HG03558 (cell line): Measurements from ENCODE around the gene SLC25A1.

Experiments
- ATAC-seq: cut with Tn5 transposase; IDR thresholded peaks from one replicate; pipeline ENCODE4 v1.9.1; 2021; ENCODE audit warnings: moderate number of reproducible peaks; ENCODE audit not compliant: unreplicated experiment; ENCODE audit errors: extremely low read depth

Gene SLC25A1

GRCh38 chr22:19178657-19179496 lies at the start of gene SLC25A1:
Gene SLC25A1 (minus strand): TSS chr22:19178736. CDS start chr22:19178673, 63 bp downstream.
- no peak for ATAC-seq

- no peak for ATAC-seq
Measured at GRCh38 chr22:19228179-19228578, 49.6 kb upstream of the SLC25A1 start.

GRCh38 chr22:19226428-19226827 lies 47.9 kb upstream of the SLC25A1 start:
- no peak for ATAC-seq

DNA sequence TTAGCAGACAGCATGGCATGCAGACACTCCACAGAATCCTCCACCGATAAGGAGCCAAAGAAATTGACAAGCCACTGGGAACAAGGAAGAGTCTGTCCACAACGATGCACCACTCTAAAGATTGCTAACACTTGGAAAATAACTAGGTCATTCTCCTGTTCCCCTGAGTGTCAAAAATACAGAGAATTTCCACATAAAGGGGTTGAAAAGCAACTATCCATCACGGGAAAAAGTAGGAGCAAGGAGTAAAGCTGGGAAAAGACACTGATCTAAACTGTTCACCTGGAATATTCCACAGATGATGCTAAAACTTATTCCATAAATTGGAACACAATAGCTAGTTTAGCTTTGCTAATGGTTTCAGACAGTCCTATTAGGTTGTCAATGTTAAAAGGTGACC lies 47.0 kb upstream of the SLC25A1 start:
- ATAC-seq = no peak

DNA sequence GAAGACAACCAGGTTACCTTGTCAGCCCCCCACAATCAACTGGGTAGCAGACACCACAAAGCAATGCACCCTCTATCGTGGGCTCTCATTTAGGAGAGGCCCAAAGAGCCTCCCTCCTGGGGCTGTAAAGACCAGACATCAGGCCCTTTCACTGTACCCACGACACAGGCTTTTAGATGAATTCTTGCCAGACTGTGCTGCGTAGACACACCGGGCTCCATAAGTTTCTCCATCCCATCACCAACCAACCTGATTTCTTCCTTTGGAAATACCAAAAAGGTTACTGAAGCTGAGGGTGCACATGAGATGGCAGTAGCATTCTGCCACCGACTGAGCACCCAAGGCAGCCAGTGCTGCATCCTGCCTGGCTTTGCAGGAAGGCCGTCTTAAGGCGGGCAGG lies 46.4 kb upstream of the SLC25A1 start:
- ATAC-seq = no peak

GRCh38 chr22:19224557-19224956 lies 46.0 kb upstream of the SLC25A1 start:
- ATAC-seq = no peak

- no peak for ATAC-seq
Measured at GRCh38 chr22:19223617-19224016, 45.1 kb upstream of the SLC25A1 start.

- ATAC-seq = no peak
Measured at GRCh38 chr22:19223110-19223509, 44.6 kb upstream of the SLC25A1 start.

DNA sequence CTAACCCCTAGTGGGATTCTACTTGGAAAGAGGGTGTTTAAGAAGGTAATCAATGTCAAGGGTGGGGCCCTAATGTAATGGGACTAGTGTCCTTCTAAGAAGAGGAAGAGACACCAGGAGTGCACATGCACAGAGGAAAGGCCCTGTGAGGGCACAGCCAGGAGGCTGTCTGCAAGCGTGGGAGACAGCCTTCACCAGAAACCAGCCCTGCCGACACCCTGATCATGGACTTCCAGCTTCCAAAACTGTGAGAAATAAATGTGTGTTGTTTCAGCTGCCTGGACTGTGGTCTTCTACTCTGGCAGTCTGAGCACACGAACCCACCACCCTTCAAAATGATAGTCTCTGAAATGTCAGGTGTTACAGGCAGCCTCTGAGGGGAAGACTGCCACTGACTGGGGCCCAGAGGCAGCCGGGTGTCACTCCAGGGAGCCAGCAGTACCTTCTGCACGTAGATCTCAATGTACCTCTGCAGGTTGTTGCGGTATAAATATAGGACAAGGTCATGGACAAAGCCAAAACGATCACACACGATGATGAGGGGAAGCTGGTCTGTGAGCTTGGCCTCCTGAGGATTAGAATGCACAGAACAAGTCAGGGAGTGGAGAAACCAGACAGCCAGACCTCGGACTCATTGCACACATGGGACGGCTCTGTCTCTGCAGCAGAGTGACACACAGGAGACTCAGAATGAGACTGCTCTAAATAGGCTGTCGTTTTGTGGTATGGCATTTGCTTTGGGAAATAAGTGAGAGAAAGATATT lies 43.9 kb upstream of the SLC25A1 start:
- ATAC-seq = no peak

- no peak for ATAC-seq
Measured at GRCh38 chr22:19220867-19221266, 42.3 kb upstream of the SLC25A1 start.

DNA sequence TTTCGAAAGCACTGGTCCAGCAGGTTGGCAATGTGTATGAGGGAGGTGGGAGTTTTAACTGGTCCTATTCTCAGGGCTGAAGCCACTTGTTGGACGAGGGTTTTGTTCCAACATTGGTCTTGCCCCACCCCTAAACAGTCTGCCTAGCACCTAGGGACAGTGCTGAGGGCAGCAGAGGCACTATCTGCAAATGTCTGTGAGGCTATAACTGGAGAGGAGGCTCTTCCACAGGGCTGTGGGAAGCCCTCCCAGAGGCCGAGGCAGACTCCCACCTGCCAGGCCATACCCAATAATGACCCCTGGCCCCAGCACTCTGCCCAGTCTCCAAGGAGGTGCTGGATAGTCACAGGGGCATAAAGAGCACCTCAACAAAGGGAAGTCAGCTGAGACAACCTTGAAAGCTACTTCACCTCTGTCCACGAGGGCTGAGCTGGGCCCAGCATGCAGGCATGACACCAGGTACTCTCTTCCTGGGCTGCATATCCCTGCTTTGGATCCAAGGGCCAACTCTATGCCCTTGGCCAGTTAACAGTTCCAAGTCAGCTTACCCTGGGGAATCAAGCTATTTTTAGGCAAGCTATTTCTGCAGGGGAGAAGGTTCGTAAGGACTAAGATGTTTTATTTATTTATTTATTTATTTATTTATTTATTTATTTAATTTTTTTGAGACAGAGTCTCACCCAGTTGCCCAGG lies 40.2 kb upstream of the SLC25A1 start:
- ATAC-seq = no peak

DNA sequence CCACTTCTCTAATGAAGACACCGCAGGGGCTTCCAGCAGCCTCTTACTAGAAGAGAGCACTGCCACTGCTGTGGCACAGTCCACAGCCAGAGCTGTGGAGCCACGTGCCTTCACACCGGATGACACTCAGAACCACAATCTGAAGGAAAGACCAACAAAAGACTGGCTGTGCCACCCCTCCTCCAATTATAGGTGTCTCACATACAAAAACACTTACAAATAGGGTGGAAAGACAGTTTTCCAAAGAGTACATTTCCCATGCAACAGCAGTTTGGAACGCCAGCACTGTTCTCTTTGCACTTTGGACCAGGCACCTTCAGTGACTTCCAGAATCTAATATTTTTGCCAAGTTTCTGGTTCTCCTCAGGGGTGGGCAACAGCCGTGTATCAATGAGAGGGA lies 38.0 kb upstream of the SLC25A1 start:
- ATAC-seq = no peak

GRCh38 chr22:19215360-19215759 lies 36.8 kb upstream of the SLC25A1 start:
- no peak for ATAC-seq

GRCh38 chr22:19214078-19214473 lies 35.5 kb upstream of the SLC25A1 start:
- ATAC-seq = no peak

- no peak for ATAC-seq
Measured at GRCh38 chr22:19213442-19214077, 35.0 kb upstream of the SLC25A1 start.

DNA sequence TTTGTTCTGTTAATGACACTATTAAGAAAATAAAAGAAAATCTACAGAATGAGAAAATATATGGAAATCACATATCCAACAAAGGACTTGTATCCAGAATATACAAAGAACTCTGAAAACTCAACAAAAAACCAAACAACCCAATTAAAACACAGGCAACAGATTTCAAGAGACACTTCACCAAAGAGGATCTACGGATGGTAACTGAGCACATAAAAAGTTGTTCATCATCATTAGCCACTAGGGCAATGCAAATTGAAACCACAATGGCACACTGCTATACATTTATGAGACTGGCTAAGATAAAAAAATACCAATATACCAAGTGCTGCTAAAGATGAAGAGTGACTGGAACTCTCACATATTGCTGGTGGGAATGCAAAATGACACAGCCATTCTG lies 34.5 kb upstream of the SLC25A1 start:
- no peak for ATAC-seq

GRCh38 chr22:19212302-19212870 lies 33.9 kb upstream of the SLC25A1 start:
- ATAC-seq = no peak

DNA sequence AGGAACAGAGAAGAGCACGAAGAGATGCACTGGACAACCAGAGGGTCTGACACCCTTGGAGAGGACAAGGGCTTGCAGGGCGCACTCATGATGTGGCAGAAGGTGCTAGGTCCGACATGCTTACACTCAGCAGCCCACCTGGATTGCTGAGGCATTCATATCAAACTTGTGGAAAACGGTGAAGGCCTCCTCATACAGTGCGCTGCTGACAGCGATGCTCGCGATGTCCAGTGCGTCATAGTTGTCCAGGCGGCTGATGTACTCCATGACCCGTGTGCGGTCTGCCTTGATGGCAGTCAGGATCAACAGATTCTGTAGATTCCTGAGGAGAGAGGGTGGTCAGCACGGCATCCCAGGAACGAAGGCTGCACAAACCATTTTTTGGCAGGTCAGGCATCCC lies 31.7 kb upstream of the SLC25A1 start:
- no peak for ATAC-seq

GRCh38 chr22:19208287-19208847 lies 29.8 kb upstream of the SLC25A1 start:
- ATAC-seq = no peak

- ATAC-seq = no peak
Measured at GRCh38 chr22:19207884-19208283, 29.3 kb upstream of the SLC25A1 start.
